Stimulated activated CD8-positive, alpha-beta memory T cell treated with anti-CD3 and anti-CD28 coated beads, Interleukin-15, amount 100 ng/mL, for 48 hours (primary cell): ENCODE results near the gene RCE1.

ENCODE experiments used
- DNase-seq, 2 donors: peaks; one replicate each; pipeline ENCODE4 v3.0.0-alpha.2; 2020; ENCODE audit warnings: low read depth in 2 of 2

The RCE1 gene

DNA sequence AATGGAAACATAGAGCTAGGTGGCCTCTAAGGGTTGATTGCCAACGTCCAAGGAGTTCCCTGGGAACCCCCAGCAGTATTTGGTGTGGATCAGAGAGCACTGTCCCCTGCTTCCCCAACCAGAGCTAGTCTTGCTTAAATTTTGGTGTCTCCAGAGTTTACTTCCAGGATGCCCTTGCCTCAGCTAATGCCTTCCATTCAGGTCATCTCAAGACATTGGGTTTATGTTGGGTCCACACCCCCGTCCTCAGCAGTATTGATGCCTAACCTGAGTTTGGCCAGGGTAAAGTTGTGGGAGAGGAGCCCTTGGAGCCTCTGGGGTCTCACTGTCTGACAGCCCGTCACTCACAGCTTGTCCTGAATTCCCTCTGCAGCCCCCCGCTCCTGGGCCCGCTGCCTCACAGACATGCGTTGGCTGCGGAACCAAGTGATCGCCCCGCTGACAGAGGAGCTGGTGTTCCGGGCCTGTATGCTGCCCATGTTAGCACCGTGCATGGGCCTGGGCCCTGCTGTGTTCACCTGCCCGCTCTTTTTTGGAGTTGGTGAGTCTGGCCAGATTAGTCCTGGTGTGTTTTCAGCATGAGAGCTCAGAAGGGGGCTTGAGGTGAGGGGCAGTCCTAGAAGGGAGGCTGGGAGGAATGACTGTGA is 1.4 kb downstream of the RCE1 start:
- no peak for DNase-seq

DNA sequence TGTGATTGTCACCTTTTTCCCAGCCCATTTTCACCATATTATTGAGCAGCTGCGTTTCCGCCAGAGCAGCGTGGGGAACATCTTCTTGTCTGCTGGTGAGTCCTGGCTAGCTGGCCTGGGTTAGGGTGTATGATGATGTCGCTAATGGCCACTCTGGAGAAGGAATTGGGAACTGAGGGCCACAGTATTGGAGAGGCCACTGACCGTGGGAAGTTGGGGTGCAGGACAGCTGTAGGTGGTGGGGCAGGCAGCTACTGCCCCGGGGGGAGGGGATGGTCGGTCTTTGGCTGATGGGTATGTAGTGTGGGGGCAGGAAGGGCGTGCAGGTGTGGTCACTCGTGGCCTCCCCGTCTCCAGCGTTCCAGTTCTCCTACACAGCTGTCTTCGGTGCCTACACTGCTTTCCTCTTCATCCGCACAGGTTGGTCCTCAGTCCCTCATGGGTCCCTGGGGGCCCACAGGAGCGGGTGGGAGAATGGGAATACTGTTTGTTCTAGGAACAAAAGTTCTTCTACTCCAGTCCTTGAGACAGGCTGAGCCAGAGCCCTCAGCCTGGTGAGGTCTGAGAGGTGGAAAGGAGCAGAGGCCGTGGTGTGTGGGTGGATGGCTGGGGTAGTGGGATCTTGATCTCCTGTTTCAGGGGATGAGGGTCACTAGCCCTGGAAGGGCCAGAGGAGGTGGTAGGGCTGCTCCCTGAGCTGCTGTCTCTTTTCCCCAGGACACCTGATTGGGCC is 2.1 kb downstream of the RCE1 start:
- no peak for DNase-seq

DNA sequence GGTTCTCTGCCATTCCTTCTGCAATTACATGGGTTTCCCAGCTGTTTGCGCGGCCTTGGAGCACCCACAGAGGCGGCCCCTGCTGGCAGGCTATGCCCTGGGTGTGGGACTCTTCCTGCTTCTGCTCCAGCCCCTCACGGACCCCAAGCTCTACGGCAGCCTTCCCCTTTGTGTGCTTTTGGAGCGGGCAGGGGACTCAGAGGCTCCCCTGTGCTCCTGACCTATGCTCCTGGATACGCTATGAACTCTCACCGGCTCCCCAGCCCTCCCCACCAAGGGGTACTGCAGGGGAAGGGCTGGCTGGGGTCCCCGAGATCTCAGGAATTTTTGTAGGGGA is 2.6 kb downstream of the RCE1 start:
- DNase-seq, result no peak

DNA sequence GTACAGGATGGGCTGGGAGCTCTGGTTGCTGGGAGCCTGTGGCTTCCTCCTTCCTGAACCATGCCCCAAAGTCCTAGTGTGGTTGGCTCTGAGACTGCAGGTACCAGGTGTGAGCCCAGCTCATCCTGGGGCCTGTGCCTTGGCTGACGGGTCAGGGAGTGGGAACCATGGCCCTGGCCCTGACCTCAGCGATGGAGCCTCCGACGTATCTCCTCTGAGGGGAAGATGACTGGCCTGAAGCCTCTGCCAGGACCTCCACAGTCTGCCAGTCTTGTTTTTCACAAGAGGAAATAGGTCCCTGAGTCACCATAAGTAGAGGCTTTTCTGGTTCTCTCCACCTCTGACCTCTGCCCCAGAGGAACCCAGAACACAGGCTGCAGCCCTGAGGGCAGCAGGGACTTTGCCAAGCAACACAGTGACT is 3.4 kb downstream of the RCE1 start:
- no peak for DNase-seq

DNA sequence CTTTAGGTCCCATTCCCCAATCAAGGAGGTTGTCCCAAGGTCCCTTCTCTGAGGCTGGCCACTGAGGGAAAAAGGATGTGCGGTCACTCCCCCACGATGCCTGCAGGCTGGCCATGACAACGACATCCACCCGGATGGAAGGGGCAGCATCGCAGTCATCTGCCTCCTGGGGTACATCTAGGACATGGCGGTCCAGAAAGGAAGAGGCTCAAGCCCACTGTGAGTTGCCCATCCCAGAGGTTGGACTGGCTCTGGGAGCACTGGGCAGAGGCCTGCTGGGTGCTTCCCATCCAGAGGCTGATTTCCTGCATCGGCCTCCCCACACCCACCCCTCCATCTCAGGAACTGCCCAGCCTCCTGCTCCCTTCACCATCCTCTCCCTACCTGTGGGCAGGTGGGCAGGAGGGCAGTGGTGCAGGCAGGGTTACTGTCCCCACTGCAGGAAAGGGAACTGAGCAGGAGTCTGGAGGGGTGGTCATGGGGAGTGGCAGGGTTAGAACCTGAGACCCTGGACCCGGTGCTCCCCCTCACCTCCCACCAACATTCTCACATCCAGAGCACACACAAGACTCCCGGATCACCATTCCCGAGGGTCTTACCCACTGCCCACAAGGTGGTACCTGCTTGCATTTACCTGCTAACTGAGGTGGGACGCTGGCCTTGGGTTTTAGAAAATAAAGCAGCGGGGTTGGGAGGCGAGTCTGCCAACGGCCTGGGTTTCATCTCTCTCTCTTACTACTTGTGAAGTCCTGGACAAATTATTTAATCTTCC is 4.4 kb downstream of the RCE1 start:
- DNase-seq, result no peak

DNA sequence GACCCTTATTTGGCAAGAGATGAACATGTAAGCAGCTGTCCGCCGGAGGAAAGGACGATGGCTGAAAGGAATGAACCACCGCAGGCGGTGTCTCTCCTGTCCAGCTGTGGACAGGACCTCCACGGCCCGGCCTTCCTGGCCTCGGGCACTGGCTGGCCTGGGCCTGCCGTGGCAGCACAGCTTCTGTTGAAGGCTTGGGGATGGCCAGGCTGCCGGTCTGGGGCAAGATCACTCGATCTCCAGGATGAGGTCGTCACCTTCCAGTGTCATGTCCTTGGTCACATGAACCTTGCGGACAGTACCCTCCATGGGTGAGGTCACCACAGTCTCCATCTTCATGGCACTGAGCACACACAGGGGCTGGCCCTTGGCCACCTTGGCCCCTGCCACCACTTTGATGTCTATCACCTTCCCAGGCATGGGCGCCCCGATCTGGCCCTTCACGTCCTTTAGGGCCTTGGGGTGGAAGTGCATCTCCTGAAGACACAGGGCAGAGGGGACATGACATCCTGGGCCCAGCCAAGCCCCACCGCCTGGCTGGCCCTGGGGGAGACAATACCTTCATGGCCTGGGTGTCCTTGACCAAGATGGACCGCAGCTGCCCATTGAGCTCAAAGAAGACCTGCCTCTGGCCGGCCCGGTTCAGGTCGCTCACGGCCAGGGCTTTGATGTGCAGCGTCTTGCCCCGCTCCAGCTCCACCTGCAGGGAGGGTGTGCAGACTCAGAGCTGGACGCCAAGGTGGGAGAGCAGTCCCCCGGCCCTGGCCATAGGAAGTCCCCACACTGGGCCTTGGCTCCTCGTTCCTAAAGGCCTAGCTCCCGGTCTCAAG is 5.6 kb downstream of the RCE1 start:
- DNase-seq, result no peak

DNA sequence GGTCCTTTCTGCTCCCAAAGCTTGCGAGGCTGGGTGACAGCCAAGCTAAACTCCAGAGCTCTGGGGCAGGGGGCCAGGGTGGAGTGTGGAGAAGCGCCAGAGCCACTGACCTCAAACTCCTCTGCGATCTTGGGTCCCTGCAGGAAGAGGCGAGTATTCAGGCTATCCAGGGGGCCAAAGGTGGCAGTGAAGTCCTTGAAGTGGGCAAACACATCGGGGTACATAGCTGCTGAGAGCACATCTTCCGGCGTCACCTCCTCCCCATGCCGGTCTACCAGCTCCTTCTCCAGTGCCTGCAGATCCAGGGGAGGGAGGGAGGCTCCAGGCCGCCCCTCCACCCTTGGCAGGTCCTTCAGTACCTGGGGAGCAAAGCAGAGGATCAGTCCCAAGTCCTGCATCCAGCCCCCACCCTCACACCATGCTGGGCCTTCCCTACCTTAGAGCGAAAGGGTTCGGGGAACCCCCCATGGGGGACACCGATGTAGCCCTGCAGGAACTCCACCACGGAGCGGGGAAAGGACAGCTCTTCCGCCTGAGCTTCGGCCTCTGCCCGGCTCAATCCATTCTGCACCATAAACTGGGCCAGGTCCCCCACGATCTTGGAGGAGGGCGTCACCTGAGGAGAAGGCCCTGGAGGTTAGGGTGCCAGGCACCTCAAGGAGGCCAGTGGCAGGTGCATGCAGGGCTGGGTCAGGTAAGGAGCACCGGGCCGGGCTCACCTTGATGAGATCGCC is 6.4 kb downstream of the RCE1 start:
- no peak for DNase-seq

DNA sequence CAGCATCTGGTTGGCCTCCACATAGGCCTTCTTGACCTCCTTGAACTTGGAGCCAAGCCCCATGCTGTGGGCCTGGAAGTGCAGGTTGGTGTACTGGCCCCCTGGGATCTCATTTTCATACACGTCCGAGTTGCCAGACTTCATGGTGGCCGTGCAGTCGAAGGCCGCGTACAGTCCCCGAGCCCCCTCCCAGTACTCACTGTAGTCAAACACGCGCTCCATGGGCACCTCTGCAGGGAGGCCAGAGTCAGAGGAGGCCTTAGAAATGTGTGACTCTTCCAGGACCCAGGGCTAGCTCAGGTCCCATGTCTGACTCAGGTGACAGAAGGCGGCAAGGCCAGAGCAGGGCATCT is 7.0 kb downstream of the RCE1 start:
- DNase-seq, result no peak

DNA sequence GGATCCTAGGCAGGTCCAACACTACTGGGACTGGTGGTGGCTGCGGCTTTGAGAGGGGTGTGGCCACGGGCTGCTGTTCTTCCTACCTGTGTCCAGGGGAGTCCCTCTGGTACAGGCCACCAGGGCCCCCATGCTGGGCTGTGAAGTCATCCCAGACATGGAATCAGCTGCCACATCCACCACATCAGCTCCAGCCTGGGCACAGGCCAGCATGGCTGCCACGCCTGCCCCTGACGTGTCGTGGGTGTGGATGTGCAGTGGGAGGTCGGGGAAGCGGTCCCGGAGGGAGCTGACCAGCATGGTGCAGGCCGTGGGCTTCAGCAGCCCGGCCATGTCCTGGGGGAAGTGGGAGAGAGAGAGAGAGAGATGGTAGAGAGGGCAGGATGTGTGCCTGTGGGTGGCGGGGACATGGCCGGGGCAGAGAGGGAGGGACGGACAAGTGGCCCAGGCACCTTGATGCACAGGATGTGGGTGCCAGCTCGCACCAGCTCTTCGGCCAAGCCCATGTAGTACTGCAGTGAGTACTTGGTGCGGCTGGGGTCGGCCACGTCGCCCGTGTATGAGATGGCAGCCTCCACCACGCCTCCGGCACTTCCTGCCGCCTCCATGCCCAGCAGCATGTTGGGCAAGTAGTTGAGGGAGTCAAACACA is 7.5 kb downstream of the RCE1 start:
- no peak for DNase-seq

DNA sequence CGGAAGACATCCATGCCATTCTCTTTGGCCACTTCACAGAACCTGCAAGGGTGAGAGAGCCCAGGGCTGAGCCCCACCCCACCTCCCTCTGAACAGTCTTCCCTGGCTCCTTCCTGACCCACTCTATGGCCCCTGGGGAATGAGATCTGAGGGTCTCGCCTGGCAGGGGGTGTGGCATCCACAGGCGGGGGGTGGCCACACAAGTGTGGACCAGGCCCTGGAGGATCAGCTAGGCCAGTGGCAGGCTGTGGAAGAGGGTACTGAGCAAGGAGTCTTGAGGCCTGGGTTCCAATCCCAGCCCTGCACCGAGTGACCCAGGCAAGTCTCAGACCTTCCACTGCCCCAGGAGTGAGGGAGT is 8.0 kb downstream of the RCE1 start:
- DNase-seq, result no peak

DNA sequence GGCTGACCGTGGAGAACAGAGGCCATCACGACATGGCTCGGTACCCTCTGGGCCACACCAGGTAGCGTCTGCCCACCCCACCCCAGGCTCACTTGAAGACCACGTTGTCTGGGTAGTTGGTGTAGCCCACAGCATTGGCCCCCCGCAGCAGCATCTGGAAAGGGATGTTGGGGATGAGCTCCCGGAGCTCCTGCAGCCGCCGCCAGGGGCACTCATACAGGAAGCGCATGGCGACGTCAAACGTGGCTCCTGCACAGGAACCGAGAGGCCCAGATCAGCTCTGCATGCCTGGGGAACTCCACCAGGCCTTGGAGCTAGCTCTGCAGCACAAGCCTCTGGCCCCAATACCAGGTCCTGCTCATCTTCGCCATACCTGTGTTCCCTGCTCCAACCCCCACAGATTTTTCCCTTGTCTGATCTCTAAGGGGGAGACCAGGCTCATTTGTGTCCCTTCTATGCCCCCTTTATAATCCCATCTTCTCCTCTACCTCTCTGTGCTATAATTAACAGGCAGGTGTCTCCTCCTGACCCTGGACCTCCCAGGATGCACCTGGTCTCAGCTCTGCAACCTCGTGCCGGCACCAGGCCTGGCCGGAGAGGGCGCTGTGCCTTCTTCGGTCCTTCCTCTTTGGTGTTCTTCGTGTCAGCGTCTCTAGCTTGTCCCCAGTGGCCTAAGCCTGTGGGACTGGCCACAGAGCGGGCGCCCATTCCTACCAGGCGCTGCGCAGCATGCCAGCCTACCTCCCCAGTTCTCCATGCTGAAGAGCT is 8.6 kb downstream of the RCE1 start:
- peak in 1 of 2 donors; percentile 16 for DNase-seq

DNA sequence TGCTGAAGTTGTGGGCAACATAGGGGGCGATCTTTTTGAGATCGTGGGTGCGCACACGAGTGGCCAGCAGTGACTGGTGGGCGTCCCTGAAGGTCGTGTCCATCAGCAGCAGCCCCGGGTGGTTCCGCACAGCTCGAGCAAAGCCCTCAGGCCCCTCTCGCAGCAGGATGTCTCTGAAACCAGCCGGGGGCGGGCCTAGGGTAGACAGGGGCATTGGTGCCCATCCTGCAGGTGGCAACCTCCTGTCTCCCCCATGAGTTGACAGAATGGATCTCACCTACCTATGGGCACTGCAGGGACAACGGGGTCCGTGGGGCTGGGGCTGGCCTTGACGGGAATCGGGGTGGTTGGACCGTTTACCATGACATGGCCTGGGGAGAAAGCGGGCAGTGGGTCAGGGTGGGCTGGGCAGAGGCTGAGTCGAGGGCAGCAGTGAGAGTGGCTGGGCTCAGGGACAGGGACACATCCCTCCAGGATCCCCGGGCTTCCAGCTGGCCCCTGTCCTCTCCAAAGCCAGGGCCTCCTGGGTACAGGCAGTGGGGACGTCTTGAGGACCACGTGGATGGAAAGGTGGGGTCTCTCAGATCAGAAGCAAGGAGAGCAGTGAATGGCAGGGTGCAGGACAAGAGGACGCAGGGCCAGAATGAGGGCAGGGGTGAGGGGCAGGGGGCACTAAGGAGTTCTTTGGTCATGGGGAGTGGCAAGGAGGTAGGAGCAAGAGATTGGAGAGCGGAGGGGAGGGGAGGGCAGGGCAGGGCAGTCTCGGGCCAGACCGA is 9.4 kb downstream of the RCE1 start:
- DNase-seq, result no peak

DNA sequence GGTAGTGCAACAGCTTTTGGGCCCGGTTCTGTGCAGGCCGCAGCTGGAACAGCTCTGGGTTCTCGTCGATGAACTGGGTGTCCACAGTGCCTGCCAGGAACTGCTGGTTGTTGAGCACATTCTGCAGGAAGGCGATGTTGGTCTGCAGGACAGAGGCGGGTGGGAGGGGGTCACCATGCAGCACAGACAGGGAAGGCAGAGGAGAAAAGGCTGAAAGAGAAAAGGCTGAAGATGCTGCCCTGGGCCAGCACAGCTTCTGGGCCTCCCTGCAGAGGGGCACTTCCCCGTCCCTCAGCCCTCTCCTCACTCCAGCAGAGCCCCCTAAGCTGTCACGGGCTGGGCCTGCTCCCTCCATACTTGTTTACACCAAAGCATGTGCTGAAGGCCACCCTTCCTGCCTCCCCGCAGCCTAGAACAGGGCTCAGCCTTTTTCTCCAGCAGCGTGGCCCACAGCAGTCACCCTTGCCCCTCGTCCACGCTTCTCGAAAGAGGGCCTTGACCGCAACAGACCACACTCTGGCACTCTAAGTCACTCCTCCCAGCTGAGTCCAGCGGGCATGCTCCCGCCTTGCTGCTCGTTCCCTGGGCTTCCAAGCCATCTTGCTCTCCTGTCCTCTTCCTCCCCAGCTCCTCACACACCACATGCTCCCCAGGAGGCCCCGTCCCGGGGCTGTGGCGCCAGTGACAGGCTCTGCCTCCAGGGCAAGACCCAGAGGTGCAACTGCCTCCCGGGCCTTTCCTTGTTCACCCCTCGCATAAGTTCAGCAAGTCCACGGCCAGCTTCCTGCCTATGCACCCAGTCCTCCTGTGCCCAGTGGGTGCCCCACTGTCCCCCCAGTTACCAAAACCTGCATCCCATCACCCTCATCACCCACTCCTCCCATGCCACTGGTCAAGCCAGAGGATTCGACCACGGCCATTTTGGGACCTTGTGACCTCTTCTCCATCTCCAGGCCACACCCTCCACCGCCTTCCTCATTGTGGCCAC is 10.3 kb downstream of the RCE1 start:
- DNase-seq, result no peak

DNA sequence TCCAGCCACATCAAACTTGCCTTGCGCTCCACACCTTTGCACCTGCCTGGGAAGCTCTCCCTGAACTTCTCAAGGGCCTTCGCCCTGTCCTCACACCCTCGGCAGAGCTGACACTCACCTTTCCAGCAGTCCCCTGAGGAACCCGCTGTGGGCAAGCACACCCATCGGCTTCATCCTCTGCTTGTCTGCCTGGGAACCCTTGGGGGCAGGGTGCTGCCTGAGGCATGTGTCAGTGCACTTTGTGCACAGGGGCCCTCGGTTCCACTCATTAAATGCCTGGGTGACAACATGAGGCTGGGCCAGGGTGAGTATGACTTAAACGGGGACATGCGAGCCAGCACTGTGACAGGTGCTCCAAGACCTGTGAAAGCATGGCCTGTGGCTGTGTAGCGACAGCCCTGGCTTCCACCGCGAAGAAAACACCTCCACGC is 11.0 kb downstream of the RCE1 start:
- DNase-seq, result no peak

DNA sequence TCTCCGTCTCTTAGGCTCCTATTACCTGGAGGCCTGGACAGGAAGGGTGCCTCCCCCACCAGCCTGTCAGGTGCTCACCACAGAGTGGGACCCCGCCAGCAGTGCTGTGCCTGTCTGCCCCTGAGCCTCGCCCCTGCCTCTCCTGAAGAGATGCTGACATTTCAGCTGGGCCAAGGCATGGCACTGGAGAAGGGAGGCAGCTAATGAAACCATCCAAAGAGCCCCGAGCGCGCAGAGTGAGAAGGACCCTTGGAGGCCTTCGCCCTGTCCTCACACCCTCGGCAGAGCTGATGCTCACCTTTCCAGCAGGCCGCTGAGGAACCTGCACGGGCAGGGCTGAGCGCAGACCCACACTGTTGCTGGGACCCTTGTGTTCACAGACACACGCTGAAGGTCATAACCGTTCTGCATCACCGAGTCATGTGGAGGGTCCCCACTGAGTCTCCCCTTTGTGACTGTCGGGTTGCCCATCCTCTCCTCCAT is 11.5 kb downstream of the RCE1 start:
- DNase-seq, result no peak

DNA sequence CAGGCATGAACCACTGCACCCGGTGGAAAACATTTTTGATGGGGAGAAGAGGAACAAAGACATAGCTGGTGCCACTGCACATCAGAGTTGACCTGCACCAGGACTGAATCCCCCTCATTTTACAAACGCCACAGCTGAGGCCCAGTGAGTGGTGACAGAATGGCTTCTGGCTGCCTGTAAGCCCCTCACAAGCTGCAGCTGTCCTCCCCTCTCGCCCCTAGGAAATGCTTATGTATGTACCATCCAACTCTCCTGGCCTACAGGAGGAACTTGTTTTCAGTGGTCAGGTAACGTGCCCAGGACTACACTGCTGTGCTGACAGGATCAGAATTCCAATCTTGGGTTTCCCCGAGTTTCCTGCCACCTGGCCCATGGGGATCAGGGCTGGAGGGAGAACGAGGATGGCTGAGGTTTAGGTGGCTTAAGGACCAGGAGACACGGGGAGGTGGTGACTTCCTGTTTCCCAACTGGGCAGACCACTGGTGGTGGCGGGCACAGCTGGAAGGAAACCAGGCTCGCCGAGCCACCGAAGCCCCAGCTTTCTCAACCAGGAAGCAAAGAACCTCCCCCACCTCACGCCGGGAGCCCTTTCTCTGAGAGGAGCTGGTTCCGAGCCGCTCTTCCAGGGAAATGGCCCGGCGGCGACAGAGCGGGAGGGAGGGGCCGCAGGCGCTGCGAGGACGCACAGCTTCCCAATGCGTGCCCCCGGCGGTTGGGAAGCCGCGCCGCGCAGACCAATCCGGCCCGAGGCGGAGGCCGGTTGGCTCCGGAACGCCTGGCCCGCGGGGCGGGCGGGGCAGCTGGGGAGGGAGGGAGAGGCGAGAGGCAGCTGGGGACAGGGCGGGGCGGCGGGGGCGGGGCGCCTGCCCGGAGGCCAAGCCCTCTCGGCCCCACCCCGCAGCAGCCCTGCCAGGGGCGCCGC is 12.6 kb downstream of the RCE1 start:
- DNase-seq, result peak; percentile 83 to 84
